Measurements from ENCODE around the gene TBL1X.

- TF ChIP-seq CTCF (IDR thresholded peaks at IDR 0.05; ENCODE audit: low read depth, low read length) (no peak), EZH2phosphoT487 (IDR thresholded peaks at IDR 0.05; ENCODE audit: low read depth) (no peak)
These were observed 170.9 kb downstream of the TBL1X start for GRCh38 chrX:9635803-9636202.
